Uterus (tissue), 4 donors: ENCODE measurements around the gene SGCA. TPM values are rescaled to one million over a fixed set of nuclear protein-coding genes. Genes with fewer than 3 reads are reported as not detected.

Source experiments
- DNase-seq, 2 donors: peaks; one replicate each; pipeline ENCODE4 v3.0.0-alpha.2; 2019 to 2020
- H3K27ac ChIP-seq, 2 donors: fragments of 200-600 bp; sonication (generic); 1 replicate in 1 of 2; 2 replicates in 1 of 2; pipeline ENCODE4 v1.5.1; 2016 to 2018
- H3K27me3 ChIP-seq, 2 donors: fragments of 200-600 bp; sonication (generic); one replicate each; pipeline ENCODE4 v1.5.1; 2018 to 2019; ENCODE audit warnings: control low read depth in 1 of 2
- H3K36me3 ChIP-seq, 2 donors: fragments of 200-600 bp; sonication (generic); one replicate each; pipeline ENCODE4 v1.5.1; 2019; ENCODE audit warnings: control low read depth in 1 of 2
- H3K4me1 ChIP-seq, 2 donors: fragments of 200-600 bp; sonication (generic); one replicate each; pipeline ENCODE4 v1.5.1; 2018 to 2019; ENCODE audit warnings: control low read depth in 1 of 2
- H3K4me3 ChIP-seq, 2 donors: fragments of 200-600 bp; sonication (generic); 1 replicate in 1 of 2; 2 replicates in 1 of 2; pipeline ENCODE4 v1.5.1; 2018 to 2019; ENCODE audit warnings: mild to moderate bottlenecking in 1 of 2
- H3K9me3 ChIP-seq, 2 donors: fragments of 200-600 bp; sonication (generic); one replicate each; pipeline ENCODE4 v1.5.1; 2019; ENCODE audit warnings: control low read depth in 1 of 2
- POLR2A ChIP-seq, 2 donors: fragments of 450-650 bp; IDR thresholded peaks; one replicate each; pipeline ENCODE4 v1.6.1; 2016; ENCODE audit warnings: antibody characterized with exemption in 2 of 2, mild to moderate bottlenecking in 1 of 2, moderate library complexity in 1 of 2
- intact Hi-C: fragments of 100-400 bp; cut with DNase I; formaldehyde crosslinking; loops from one replicate; pipeline ENCODE4 v1.15.1; 2023; ENCODE audit warnings: low total_unique reads
- total RNA-seq, 4 donors: library from RNA; depleted of rRNA in 3 of 4; stranded (reverse); fragments of >200 nt in 3 of 4; gene quantifications; one replicate each; pipeline versions ENCODE4 v1.1.0 to v1.2.4, GENCODE V29; 2014 to 2023
- TF ChIP-seq, protein P1 (sequence below), 4 experiments: fragments of 200-600 bp in 2 of 4; fragments of 450-650 bp in 2 of 4; sonication (generic) in 2 of 4; IDR thresholded peaks; one replicate each; pipeline ENCODE4 v1.5.1; 2016 to 2019; ENCODE audit warnings: antibody characterized with exemption in 4 of 4, mild to moderate bottlenecking in 2 of 4, moderate library complexity in 1 of 4
- donor health status: DM: yes; HTN: yes; CAD: no.

SGCA gene
- total RNA-seq, 4 donors from 2014 or later: 0.90 to 119 (median 19.6) TPM; not detected in 1

DNA sequence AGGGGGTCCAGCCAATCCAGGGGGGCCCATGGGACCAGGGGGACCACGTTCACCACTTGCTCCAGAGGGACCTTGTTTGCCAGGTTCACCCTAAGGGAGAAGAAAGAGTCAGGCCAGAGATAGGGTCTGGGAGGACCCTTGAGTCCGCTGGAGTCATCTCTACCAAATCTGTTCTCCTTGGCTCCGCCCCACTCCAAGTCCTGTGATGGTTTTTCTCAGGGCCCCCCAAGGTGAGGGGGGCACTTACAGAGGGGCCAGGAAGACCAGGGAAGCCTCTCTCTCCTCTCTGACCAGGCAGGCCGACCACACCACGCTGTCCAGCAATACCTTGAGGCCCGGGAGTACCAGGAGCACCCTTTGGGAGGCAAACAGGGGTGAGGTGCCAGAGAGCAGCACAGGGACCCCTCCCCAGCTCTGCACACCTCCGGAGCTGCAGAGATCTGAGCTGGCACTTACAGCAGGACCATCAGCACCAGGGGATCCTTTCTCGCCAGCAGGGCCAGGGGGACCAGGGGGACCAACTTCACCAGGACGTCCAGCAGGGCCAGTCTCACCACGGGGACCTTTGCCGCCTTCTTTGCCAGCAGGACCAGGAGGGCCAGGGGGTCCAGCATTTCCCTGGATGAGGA lies 23.2 kb downstream of the SGCA start:
- Histone ChIP-seq H3K27ac (peak overlapping the region; percentile 82 to 96), H3K4me3 (no peak overlapping the region), H3K9me3 (no peaks in the 10 kb centered on the region), H3K36me3 (no peaks in the 10 kb centered on the region), H3K27me3 (no peaks in the 10 kb centered on the region), H3K4me1 (peaks cover 0 to 20% of the 10 kb centered on the region in 2 donors)
- DNase-seq: no peak
- intact Hi-C loops: no loop called here
- TF ChIP-seq, protein P1, sequence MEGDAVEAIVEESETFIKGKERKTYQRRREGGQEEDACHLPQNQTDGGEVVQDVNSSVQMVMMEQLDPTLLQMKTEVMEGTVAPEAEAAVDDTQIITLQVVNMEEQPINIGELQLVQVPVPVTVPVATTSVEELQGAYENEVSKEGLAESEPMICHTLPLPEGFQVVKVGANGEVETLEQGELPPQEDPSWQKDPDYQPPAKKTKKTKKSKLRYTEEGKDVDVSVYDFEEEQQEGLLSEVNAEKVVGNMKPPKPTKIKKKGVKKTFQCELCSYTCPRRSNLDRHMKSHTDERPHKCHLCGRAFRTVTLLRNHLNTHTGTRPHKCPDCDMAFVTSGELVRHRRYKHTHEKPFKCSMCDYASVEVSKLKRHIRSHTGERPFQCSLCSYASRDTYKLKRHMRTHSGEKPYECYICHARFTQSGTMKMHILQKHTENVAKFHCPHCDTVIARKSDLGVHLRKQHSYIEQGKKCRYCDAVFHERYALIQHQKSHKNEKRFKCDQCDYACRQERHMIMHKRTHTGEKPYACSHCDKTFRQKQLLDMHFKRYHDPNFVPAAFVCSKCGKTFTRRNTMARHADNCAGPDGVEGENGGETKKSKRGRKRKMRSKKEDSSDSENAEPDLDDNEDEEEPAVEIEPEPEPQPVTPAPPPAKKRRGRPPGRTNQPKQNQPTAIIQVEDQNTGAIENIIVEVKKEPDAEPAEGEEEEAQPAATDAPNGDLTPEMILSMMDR (IDR thresholded peaks at IDR 0.05): no peak
- no peak for TF ChIP-seq POLR2A (IDR thresholded peaks at IDR 0.05)

DNA sequence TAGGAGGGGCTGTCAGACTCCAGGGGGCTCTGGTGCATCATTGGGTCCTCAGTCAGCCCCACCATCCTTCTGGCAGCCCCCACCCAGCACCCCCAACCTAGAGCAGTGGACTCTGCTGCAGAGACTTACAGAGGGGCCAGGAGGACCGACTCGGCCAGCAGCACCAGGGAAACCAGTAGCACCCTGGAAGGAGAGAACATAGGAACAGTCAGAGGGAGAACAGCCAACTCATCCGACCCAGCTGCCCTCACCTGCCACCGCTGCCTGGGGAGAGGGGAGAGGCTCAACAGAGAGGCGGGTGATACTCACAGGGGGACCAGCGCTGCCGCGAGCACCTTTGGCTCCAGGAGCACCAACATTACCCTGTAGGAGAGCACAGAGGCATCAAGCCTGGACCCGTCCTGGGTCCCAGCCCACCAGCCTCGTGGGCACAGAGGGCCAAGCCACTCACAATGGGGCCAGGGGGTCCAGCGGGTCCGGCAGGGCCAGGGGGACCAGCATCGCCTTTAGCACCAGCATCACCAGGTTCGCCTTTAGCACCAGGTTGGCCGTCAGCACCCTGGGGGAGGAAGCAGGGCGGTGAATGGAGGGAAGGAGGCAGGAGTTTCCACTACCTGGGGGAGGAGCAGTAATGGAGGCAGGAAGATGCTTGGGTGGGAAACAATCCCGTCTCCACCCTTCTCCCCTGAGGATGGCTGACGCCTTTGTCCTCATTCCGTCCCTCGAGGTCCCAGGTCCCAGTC lies 23.9 kb downstream of the SGCA start:
- Histone ChIP-seq H3K9me3 (no peaks in the 10 kb centered on the region), H3K27me3 (no peaks in the 10 kb centered on the region), H3K4me3 (no peak overlapping the region), H3K36me3 (no peaks in the 10 kb centered on the region), H3K4me1 (peaks cover 0 to 20% of the 10 kb centered on the region in 2 donors), H3K27ac (peak overlapping the region; percentile 82 to 96)
- DNase-seq: no peak
- TF ChIP-seq, protein P1 (IDR thresholded peaks at IDR 0.05): no peak
- TF ChIP-seq POLR2A (IDR thresholded peaks at IDR 0.05): no peak
- intact Hi-C loops: no loop called here

DNA sequence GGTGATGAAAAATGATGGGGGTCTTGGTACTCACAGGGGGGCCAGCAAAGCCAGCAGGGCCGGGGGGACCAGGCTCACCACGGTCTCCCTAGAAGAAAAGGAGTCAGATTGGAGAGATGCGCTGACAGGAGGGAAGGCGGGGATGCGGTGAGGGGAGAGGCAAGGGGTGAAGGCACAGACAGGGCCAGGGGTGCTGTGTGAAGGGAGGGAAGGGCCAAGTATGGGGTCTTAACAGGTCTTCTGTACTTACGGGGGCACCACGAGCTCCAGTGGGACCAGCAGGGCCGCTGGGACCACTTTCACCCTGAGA lies 24.4 kb downstream of the SGCA start:
- Histone ChIP-seq H3K4me3 (no peak overlapping the region), H3K9me3 (no peaks in the 10 kb centered on the region), H3K4me1 (peaks cover 0 to 20% of the 10 kb centered on the region in 2 donors), H3K27ac (peak overlapping the region; percentile 82 to 96), H3K27me3 (no peaks in the 10 kb centered on the region), H3K36me3 (no peaks in the 10 kb centered on the region)
- no peak for DNase-seq
- TF ChIP-seq POLR2A (IDR thresholded peaks at IDR 0.05): no peak
- TF ChIP-seq, protein P1 (IDR thresholded peaks at IDR 0.05): no peak
- intact Hi-C loops: no loop called here

- Histone ChIP-seq H3K36me3 (no peaks in the 10 kb centered on the region), H3K27me3 (no peaks in the 10 kb centered on the region), H3K27ac (peak overlapping the region; percentile 82 to 96), H3K4me1 (peaks cover 0 to 20% of the 10 kb centered on the region in 2 donors), H3K4me3 (no peak overlapping the region), H3K9me3 (no peaks in the 10 kb centered on the region)
- intact Hi-C loops: no loop called here
- no peak for TF ChIP-seq POLR2A (IDR thresholded peaks at IDR 0.05)
- TF ChIP-seq, protein P1 (IDR thresholded peaks at IDR 0.05): no peak
- no peak for DNase-seq
These were observed 25.0 kb downstream of the SGCA start for GRCh38 chr17:50190603-50191358.
